LNCAP (cell line): ENCODE measurements around the gene CREM.

Experiments used
- TF ChIP-seq, protein P1 (sequence below): fragments of 450-650 bp; IDR thresholded peaks from 2 replicates; pipeline ENCODE4 v1.5.1; 2017; ENCODE audit warnings: mild to moderate bottlenecking

The CREM gene

DNA sequence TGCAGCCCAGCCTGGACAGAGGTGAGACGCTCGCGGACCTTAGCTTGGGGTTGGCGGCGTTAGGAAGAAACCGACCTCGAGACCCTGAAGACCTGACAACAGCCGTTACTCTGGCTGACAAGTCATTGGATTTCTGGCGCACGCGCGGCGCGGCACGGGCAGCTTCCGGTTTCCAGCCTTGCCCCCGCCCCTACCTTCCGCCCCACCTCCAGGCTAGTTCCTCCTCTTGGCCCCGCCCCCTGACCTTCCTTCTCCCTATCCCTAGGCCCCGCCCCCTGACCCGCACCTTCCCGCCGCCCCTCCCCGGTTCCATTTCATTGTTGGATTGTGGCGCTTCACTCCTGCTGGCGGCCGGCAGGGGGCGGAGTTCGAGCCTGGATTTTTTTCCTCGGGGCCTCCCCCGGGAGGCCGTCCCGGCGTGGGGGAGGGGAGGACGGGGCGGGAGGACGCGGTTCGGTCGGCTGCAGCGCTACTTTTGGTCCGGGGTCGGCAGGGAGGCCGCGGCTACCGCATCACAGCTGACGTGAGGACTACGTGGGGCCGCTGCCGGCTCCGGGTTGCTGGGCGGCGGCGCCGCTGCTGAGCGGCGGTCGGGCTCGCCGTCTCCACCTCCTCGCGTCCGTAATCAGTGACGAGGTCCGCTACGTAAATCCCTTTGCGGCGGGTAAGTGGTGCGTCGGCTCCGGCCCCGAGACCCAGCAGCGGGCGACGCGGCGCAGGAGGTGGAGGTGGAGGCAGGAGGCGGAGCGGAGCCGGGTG, at the start of gene CREM:
CREM (plus strand) TSS at position 317 of the 759 bp plus-strand sequence. CDS start 10,990 bp downstream, outside the sequence.
- TF ChIP-seq, protein P1, sequence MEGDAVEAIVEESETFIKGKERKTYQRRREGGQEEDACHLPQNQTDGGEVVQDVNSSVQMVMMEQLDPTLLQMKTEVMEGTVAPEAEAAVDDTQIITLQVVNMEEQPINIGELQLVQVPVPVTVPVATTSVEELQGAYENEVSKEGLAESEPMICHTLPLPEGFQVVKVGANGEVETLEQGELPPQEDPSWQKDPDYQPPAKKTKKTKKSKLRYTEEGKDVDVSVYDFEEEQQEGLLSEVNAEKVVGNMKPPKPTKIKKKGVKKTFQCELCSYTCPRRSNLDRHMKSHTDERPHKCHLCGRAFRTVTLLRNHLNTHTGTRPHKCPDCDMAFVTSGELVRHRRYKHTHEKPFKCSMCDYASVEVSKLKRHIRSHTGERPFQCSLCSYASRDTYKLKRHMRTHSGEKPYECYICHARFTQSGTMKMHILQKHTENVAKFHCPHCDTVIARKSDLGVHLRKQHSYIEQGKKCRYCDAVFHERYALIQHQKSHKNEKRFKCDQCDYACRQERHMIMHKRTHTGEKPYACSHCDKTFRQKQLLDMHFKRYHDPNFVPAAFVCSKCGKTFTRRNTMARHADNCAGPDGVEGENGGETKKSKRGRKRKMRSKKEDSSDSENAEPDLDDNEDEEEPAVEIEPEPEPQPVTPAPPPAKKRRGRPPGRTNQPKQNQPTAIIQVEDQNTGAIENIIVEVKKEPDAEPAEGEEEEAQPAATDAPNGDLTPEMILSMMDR = peak; percentile 88

DNA sequence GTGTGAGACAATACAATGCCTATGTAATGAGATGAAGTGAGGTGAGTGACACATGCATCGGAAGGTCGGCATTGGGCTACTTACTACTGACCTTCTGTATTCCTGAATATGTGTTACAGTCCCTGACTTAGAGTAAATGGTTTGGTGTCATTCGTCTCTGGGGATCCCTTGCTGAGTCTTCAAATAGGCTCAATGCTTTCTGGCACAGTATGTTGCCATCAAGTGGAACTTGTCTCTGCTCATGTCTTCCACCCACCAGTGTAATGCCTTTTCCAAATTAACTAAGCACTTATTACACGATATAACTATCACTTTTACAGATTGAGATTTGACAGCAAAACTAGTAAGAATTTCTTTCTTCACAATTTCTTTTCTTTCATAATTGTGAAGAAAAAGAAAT, 47.4 kb upstream of the CREM start:
- TF ChIP-seq, protein P1 = no peak

DNA sequence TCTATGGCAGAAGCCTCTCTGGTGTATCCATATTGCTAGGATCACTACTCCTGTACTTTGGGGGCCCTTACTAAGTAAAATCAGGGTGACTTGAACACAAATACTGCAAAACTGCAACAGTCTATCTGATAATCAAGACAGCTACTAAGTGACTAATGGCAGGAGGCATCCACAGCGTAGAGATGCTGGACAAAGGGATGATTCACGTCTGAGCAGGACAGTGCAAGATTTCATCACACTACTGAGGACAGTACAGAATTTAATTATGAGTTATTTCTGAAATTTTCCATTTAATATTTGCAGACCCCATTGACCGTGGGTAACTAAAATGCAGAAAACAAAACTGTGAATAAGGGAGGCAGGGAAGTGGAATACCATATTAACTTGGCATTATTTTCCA, 46.9 kb upstream of the CREM start:
- TF ChIP-seq, protein P1 = no peak

DNA sequence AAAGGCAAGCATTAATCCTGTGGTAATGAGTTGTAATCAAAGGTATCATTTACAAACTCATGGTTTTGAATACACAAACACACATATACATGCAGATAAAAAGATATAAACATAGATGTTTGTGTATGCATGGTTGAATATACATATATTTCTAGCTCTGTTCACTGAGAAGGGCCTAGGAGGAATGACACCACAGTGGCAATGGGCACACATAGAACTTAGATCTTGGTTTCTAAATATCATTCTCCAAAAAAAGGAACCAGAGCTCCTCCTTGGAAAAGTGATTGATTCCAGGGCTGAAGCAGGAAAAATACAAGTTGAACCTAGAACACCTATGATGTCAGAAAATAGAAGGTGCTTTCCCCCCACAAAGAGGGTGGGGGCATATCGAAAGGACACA, 43.4 kb upstream of the CREM start:
- TF ChIP-seq, protein P1 = no peak

DNA sequence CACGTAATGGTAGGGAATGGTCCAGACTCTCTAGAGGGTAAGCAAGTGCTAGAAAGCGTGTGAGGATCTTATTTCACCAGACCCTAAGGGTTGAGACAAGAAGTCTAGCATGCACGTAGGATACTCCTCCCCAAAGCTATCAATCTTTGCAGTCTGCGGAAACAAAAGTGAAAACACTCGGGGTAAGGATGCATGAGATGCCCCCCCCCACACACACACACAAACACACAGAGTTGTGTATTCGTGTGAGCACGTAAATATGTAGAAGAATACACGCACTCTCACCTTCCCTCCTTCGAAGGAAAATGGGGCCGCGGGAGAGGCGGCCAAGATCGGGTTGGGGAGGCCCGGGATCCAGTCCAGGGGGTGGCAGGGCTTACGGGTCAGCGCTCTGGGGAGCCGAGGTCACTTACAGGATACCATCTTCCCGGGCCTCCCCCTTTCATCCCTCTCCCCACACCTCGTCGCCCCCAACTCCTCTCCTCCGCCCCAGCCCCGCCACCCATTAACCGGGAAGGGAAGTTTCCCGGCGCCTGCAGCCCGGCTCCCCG, 37.0 kb upstream of the CREM start:
- TF ChIP-seq, protein P1 = no peak

DNA sequence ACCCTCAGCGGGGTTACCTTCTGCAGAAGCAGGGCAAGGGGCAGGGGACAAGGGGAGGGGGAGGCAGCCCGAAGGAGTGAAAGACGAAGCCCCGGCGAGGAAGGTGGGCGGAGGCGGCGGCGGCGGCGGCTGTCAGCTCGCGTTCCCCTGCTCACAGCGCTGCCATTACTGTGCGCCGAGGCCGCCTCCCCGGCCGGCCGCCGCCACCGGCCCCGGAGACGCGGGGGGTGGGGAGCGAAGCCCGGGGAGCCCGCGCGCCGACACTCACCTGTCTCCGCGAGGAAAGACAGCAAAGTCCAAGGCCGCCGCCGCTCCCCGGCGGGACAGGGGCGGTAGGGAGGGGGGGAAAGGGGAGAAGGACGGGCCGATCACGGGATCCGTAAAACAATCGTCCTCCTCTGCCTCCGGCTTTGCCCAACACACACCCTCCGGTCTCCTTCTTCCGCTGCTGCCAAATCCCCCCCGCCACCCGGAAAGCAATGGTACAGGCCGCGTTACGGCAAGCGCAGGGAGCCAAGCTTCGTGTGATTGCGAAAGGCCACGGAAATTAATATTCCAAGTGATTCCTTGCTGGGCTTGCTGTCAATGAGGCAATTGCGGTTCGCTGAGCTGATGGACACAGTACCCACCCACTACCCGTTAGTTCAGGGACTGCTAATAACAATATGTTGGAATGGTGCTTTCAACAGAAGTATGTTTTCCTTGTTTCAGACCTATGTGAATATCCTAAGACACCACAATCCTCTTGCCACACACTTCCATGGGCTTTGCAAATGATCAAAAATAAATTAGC, 36.3 kb upstream of the CREM start, which contains the start of gene CUL2:
CUL2 (minus strand) TSS at position 180 of the 793 bp plus-strand sequence. CDS start 19,024 bp downstream, outside the sequence.
- TF ChIP-seq, protein P1 = no peak

DNA sequence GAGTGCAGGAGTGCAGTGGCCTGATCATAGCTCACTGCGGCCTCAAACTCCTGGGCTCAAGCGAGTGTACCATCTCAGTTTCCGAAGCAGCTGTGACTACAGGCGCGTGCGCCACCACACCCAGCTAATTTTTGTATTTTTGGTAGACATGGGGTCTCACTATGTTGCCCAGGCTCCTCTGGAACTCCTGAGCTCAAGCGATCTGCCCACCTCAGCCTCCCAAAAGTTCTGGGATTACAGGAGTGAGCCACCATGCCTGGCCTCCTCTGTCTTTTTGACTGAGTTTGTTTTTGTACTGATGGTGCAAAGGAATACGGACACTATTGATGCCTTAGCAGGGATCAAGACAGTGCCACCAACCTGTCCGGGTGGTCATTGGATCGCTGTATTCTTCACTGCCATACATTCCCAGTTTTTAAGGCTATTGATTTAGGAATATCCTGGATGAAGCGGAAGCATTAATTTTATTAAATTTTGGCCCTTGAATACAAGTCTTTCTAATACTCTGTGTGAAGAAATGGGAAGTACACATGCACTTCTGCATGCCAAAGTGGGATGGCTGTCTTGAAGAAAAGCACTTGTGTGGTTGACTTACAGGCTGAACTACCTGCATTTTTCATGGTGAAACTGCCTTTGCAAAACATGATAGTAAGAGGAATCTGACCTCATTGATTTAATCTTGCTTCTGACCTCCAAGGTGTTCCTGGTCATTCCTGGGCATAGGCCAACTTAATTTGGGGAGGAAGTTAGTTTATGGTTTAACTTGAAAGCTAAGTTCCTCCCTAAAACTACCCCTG, 34.5 kb upstream of the CREM start:
- TF ChIP-seq, protein P1 = no peak
